Measurements from ENCODE around the gene TAOK2.

Gene TAOK2

DNA sequence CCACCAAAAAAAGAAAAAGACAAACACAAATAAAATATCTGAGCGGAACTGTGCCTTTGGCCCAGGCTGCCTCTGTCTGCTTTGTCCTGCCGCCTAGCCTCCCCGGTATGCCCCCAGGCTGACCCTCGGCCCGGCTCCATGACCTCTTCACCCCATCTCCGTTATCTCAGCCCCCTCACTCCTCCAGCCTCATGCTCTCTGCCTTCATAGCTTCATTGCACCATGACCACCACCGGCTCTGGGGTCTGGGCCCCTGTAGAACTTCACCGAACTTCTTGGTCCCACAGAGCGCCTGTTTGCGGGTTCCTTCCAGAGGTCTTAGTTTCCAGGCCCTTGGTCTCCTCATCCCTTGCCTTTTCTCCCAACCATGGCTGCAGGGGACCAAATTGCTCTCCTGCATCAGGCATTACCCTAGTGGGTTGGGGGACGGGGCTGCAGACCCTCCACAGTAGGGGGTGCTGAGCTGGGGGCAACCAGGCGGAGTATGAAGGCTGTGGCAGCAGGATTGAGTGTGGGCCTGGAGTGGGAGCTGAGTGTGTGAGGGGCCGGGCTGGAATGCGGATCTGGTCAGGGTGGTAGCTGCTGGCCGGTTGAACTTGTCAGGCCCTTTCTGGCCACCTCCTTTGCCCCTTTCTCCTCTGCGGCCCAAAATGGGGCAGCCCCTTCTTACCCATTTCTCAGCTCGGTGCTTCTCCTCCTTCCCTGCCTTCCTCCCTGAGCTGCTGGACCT is 14.8 kb downstream of the TAOK2 start:
- DNase-seq (ENCODE audit: low spot score): no peak

DNA sequence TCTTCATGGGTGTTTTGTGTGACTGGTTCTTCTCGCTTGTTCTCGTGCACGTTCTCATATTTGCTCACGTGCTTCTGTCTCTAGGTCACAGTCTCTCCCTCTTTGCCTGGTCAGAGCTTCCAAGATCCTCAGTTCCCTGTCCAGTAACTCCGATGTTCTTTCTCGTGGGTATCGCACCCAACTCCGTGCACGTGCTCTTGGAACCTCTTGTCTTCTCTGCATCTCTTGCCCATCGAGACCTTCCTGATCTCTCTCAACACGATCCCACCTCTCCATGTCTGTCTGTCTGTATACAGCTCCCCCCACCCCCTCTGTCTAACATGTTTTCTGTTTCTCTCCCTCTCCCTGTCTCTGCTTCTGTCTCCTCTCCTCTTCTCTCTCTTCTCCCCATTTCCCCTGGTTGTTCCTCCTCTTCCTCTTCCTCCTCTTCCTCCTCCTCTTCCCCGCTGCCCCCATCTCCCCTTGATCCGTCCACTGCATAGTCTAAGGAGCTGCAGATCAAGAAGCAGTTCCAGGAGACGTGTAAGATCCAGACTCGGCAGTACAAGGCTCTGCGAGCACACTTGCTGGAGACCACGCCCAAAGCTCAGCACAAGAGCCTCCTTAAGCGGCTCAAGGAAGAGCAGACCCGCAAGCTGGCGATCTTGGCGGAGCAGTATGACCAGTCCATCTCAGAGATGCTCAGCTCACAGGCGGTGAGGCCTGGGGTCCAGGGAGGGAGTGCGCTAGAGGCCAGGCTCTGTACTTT is 15.6 kb downstream of the TAOK2 start:
- no peak for DNase-seq (ENCODE audit: low spot score)

DNA sequence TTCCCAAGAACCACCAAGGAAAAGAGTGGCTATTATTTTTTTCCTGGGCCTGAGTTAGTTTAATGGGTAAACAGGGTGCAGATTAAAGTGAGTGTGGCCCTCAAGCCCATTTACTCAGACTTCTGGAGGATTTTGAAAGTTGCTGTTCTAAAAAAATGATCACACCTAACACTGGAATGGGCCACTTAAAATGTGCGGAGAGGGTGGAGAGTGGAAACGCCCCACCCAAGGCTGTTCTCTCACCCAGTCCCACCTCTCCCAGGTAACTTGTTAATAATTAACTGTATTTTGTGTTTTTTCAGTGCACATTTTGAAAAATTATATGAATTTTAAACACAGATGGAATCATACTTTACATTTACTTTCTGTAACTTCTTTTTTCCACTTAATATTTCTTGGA is 16.4 kb downstream of the TAOK2 start:
- no peak for DNase-seq (ENCODE audit: low spot score)

- no peak for DNase-seq (ENCODE audit: low spot score)
Measured at GRCh38 chr16:29990883-29991570, 17.4 kb downstream of the TAOK2 start.

DNA sequence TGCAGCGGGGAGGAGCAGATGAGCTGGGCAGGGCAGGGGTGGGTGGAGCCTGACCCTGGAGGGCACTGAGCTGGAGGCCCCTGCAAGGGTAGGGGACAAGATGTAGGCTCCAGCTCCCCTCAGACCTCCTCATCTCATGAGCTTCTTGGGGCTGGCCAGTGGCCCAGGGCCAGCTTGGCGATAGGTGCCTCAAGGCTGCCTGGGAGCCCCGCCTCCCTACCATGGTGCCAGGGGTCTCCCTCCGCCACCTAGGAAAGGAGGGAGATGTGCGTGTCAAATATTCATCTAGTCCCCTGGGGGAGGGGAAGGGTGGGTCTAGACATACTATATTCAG is 17.9 kb downstream of the TAOK2 start:
- DNase-seq (ENCODE audit: low spot score): no peak

- no peak for DNase-seq (ENCODE audit: low spot score)
Measured at GRCh38 chr16:29992344-29992967, 18.8 kb downstream of the TAOK2 start.

- DNase-seq (ENCODE audit: low spot score): no peak
Measured at GRCh38 chr16:29993191-29993902, 19.7 kb downstream of the TAOK2 start.

DNA sequence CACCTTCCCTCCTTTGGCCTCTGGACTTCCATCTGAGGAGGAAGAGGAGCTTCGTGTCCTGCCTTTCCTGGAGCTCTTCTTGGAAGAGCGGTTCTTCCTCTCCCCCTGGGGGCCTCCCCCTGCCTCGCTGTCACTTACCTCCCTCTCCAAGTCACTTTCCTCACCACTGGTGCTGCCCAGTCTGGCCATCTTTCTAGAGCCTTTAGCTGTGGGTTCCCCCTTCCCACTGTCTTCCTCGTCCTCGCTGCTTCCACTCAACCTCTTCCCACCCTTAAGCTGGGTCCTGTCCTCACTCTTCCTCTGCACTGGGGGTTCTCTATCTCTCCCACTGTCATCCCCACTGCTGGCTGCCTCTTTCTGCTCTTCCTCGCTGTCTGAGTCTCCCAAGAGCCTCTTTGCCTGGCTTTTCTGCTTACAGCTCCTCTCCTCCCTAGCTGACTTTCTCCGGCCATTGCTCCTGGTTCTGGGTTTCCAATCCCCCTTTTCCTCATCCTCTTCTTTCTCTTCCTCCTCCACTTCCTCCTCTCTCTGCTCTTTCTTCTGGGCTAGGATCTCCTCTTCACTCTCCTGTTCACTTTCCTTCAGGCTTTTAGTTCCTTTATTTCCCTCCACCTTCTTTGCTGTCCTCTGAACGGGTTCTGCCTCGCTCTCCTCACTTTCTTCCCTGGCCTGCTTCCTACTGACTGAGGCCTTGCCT is 20.4 kb downstream of the TAOK2 start:
- no peak for DNase-seq (ENCODE audit: low spot score)

GRCh38 chr16:29994600-29995323 is 21.1 kb downstream of the TAOK2 start:
- peak; percentile 47 for DNase-seq (ENCODE audit: low spot score)

GRCh38 chr16:29995324-29995910 is 21.7 kb downstream of the TAOK2 start, which contains the start of gene HIRIP3:
Gene HIRIP3 (minus strand): TSS chr16:29995617. CDS start chr16:29995605, 12 bp downstream.
- peak; percentile 86 for DNase-seq (ENCODE audit: low spot score)

GRCh38 chr16:29995911-29996765 is 22.5 kb downstream of the TAOK2 start, which contains the start of gene INO80E:
Gene INO80E (plus strand): TSS chr16:29996241. CDS start chr16:29996311, 70 bp downstream.
- DNase-seq (ENCODE audit: low spot score): peak; percentile 96

DNA sequence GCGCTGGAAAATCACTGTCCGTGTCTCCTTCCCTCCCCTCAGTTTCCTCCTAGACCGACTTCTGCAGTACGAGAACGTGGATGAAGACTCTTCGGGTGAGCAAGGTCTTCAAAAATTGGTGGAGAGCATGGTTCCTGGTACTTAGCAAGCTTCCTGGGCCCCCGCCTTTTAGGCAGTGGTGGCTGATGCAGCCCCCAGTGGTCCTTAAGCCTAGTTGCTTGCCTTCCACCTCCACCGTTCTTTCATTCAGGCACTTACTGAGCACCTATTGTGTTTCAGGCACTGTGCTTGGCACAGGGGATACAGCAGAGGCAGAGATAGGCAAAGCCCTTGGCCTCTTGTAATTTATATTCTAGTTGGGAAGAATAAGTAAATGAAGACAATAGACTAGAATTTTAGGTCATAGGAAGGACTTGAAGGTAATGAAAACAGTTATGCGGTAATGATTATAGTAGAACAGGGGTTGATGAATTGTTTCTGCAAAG is 23.1 kb downstream of the TAOK2 start:
- DNase-seq (ENCODE audit: low spot score): no peak

GRCh38 chr16:29999605-30000004 is 25.9 kb downstream of the TAOK2 start:
- DNase-seq (ENCODE audit: low spot score): no peak

GRCh38 chr16:30000735-30001631 is 27.3 kb downstream of the TAOK2 start:
- DNase-seq (ENCODE audit: low spot score): no peak

DNA sequence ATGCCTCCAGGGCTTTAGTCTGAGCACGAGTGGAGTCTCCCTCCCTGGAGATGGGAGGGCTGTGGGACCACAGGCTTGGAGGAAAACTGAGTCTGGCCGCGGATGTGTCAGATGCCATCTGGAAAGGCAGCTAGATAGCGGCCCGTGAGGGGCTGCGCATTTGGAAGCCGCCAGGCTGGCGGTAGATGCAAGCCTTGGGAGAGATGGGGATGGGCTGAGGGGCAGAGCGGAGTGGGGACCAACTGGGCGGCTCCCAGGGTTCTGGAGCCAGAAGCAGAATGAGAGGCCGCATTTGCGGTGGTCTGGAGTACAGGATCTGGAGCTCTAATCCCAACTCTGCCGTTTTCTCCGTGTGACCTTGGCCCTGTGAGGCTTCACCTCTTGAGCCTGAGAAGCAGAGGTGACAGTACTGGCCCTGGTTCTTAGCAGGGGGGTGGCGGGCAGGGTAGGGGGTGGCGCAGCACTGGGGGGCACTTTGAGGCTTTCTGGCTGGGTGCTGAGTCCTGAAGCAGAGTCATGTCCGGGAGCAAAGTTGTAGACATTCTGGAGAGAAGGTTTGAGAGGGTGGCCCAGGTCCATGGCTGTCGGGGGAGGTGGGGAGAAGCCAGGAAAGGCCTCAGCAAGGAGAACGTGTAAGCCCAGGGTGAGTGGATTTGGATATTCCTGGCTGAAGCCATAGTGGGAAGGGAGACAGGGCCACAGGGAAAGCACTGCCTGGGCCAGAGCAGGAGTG is 29.1 kb downstream of the TAOK2 start:
- DNase-seq (ENCODE audit: low spot score): no peak

- DNase-seq (ENCODE audit: low spot score): no peak
Measured at GRCh38 chr16:30003670-30004423, 30.2 kb downstream of the TAOK2 start.

Measured in cerebellar cortex (tissue), 1 donor.